HEK293 (cell line): Measurements from ENCODE around the gene IRF2.

Source experiments
- CTCF ChIA-PET: fragments of 350-600 bp; formaldehyde crosslinking; extraction: SDS; loops from one replicate; lab custom pipeline; 2021; ENCODE audit warnings: antibody characterized with exemption; lab: Yijun Ruan, JAX
- POLR2A ChIA-PET: fragments of 300-600 bp; formaldehyde crosslinking; extraction: SDS; loops from one replicate; lab custom pipeline; 2020; ENCODE audit warnings: antibody characterized with exemption, inconsistent platforms; lab: Yijun Ruan, JAX
- H3K27ac ChIP-seq: fragments of 200-500 bp; sonication (Bioruptor generic); 2 replicates; pipeline ENCODE4 v1.5.1; 2014; ENCODE audit warnings: low read depth, low read length, control low read depth, inconsistent platforms; ENCODE audit errors: extremely low read depth
- H3K36me3 ChIP-seq, 2 experiments: fragments of 200-500 bp in 1 of 2; sonication (Bioruptor generic) in 1 of 2; 1 replicate in 1 of 2; 2 replicates in 1 of 2; pipeline ENCODE4 v1.5.1; 2014 to 2017; ENCODE audit warnings: inconsistent platforms in 2 of 2, low read length in 2 of 2; ENCODE audit not compliant: control insufficient read depth in 2 of 2, insufficient read depth in 1 of 2
- H3K4me1 ChIP-seq: fragments of 200-500 bp; sonication (Bioruptor generic); 2 replicates; pipeline ENCODE4 v1.5.1; 2014; ENCODE audit warnings: mild to moderate bottlenecking, low read length, inconsistent platforms; ENCODE audit not compliant: control insufficient read depth, insufficient read depth
- H3K4me3 ChIP-seq: 2 replicates; pipeline ENCODE4 v1.5.1; 2011; ENCODE audit warnings: low read depth, mild to moderate bottlenecking, control low read depth, low read length, moderate library complexity
- H3K9me3 ChIP-seq: fragments of 200-500 bp; sonication (Bioruptor generic); 2 replicates; pipeline ENCODE4 v1.5.1; 2014; ENCODE audit warnings: low read depth, low read length, inconsistent platforms; ENCODE audit not compliant: control insufficient read depth, insufficient read depth
- AEBP2 ChIP-seq: fragments of 450-650 bp; formaldehyde crosslinking; IDR thresholded peaks from 2 replicates; pipeline ENCODE4 v1.5.1; 2016; ENCODE audit warnings: missing biosample characterization, missing genetic modification characterization, borderline replicate concordance
- BCL11A ChIP-seq: fragments of 450-650 bp; formaldehyde crosslinking; IDR thresholded peaks from 2 replicates; pipeline ENCODE4 v1.5.1; 2016; ENCODE audit warnings: low read depth, missing biosample characterization, missing genetic modification characterization
- FEZF1 ChIP-seq: fragments of 450-650 bp; formaldehyde crosslinking; IDR thresholded peaks from 2 replicates; pipeline ENCODE4 v1.5.1; 2016; ENCODE audit warnings: missing biosample characterization, missing genetic modification characterization
- HOXD13 ChIP-seq: sonication (generic); formaldehyde crosslinking; IDR thresholded peaks from 2 replicates; pipeline ENCODE4 v1.8.0; 2022; ENCODE audit warnings: missing genetic modification reagents, borderline replicate concordance
- INSM2 ChIP-seq: fragments of 450-650 bp; formaldehyde crosslinking; IDR thresholded peaks from 2 replicates; pipeline ENCODE4 v1.5.1; 2016; ENCODE audit warnings: missing biosample characterization, missing genetic modification characterization
- KLF1 ChIP-seq: fragments of 450-650 bp; formaldehyde crosslinking; IDR thresholded peaks from 2 replicates; pipeline ENCODE4 v1.5.1; 2016; ENCODE audit warnings: missing biosample characterization, missing genetic modification characterization
- OSR2 ChIP-seq: fragments of 450-650 bp; formaldehyde crosslinking; IDR thresholded peaks from 2 replicates; pipeline ENCODE4 v1.5.1; 2016; ENCODE audit warnings: missing biosample characterization, missing genetic modification characterization
- TRIM28 ChIP-seq: IDR thresholded peaks from 2 replicates; pipeline ENCODE4 v1.6.1; 2011; ENCODE audit warnings: low read length, control low read depth, borderline replicate concordance
- ZBTB17 ChIP-seq: fragments of 450-650 bp; formaldehyde crosslinking; IDR thresholded peaks from 2 replicates; pipeline ENCODE4 v1.5.1; 2016; ENCODE audit warnings: missing biosample characterization, missing genetic modification characterization
- ZBTB48 ChIP-seq: fragments of 450-650 bp; formaldehyde crosslinking; IDR thresholded peaks from 2 replicates; pipeline ENCODE4 v1.5.1; 2016; ENCODE audit warnings: missing biosample characterization, missing genetic modification characterization
- ZBTB8A ChIP-seq: fragments of 450-650 bp; formaldehyde crosslinking; IDR thresholded peaks from 2 replicates; pipeline ENCODE4 v1.5.1; 2016; ENCODE audit warnings: missing biosample characterization, missing genetic modification characterization
- ZFP41 ChIP-seq: fragments of 450-650 bp; formaldehyde crosslinking; IDR thresholded peaks from 2 replicates; pipeline ENCODE4 v1.5.1; 2016; ENCODE audit warnings: missing biosample characterization, missing genetic modification characterization, borderline replicate concordance
- ZNF10 ChIP-seq: fragments of 450-650 bp; formaldehyde crosslinking; IDR thresholded peaks from 2 replicates; pipeline ENCODE4 v1.5.1; 2017; ENCODE audit warnings: missing biosample characterization, missing genetic modification characterization
- ZNF138 ChIP-seq: fragments of 450-650 bp; formaldehyde crosslinking; IDR thresholded peaks from 2 replicates; pipeline ENCODE4 v1.5.1; 2016; ENCODE audit warnings: missing biosample characterization, missing genetic modification characterization, borderline replicate concordance
- ZNF169 ChIP-seq: fragments of 450-650 bp; formaldehyde crosslinking; IDR thresholded peaks from 2 replicates; pipeline ENCODE4 v1.5.1; 2016; ENCODE audit warnings: missing biosample characterization, missing genetic modification characterization
- ZNF174 ChIP-seq: fragments of 450-650 bp; formaldehyde crosslinking; IDR thresholded peaks from 2 replicates; pipeline ENCODE4 v1.5.0; 2017; ENCODE audit warnings: missing biosample characterization, mild to moderate bottlenecking, missing genetic modification characterization
- ZNF211 ChIP-seq: fragments of 450-650 bp; formaldehyde crosslinking; IDR thresholded peaks from 2 replicates; pipeline ENCODE4 v1.5.1; 2016; ENCODE audit warnings: low read depth, missing biosample characterization, missing genetic modification characterization
- ZNF221 ChIP-seq: fragments of 450-650 bp; formaldehyde crosslinking; IDR thresholded peaks from 2 replicates; pipeline ENCODE4 v1.5.1; 2017; ENCODE audit warnings: missing biosample characterization, missing genetic modification characterization, borderline replicate concordance
- ZNF311 ChIP-seq: fragments of 450-650 bp; formaldehyde crosslinking; IDR thresholded peaks from 2 replicates; pipeline ENCODE4 v1.5.1; 2017; ENCODE audit warnings: missing biosample characterization, missing genetic modification characterization, borderline replicate concordance
- ZNF354C ChIP-seq: fragments of 450-650 bp; formaldehyde crosslinking; IDR thresholded peaks from 2 replicates; pipeline ENCODE4 v1.5.1; 2016; ENCODE audit warnings: missing biosample characterization, missing genetic modification characterization, low read depth, borderline replicate concordance
- ZNF416 ChIP-seq: fragments of 450-650 bp; formaldehyde crosslinking; IDR thresholded peaks from 2 replicates; pipeline ENCODE4 v1.5.1; 2016; ENCODE audit warnings: missing biosample characterization, missing genetic modification characterization
- ZNF426 ChIP-seq: fragments of 450-650 bp; formaldehyde crosslinking; IDR thresholded peaks from 2 replicates; pipeline ENCODE4 v1.5.1; 2017; ENCODE audit warnings: missing biosample characterization, missing genetic modification characterization, mild to moderate bottlenecking, inconsistent platforms, moderate library complexity
- ZNF501 ChIP-seq: fragments of 450-650 bp; formaldehyde crosslinking; IDR thresholded peaks from 2 replicates; pipeline ENCODE4 v1.5.1; 2016; ENCODE audit warnings: missing biosample characterization, missing genetic modification characterization
- ZNF555 ChIP-seq: fragments of 450-650 bp; formaldehyde crosslinking; conservative IDR thresholded peaks from 2 replicates; pipeline ENCODE4 v1.5.1; 2017; ENCODE audit warnings: missing biosample characterization, mild to moderate bottlenecking, missing genetic modification characterization, inconsistent platforms
- ZNF558 ChIP-seq: fragments of 450-650 bp; formaldehyde crosslinking; IDR thresholded peaks from 2 replicates; pipeline ENCODE4 v1.5.1; 2016; ENCODE audit warnings: missing biosample characterization, missing genetic modification characterization
- ZNF561 ChIP-seq: fragments of 450-650 bp; IDR thresholded peaks from 2 replicates; pipeline ENCODE4 v1.5.1; 2018; ENCODE audit warnings: missing biosample characterization, missing genetic modification characterization, borderline replicate concordance
- ZNF580 ChIP-seq: fragments of 450-650 bp; formaldehyde crosslinking; IDR thresholded peaks from 2 replicates; pipeline ENCODE4 v1.5.1; 2016; ENCODE audit warnings: missing biosample characterization, missing genetic modification characterization
- ZNF660 ChIP-seq: fragments of 450-650 bp; IDR thresholded peaks from 2 replicates; pipeline ENCODE4 v1.5.1; 2018; ENCODE audit warnings: missing biosample characterization, mild to moderate bottlenecking, missing genetic modification characterization
- ZNF707 ChIP-seq: fragments of 450-650 bp; formaldehyde crosslinking; IDR thresholded peaks from 2 replicates; pipeline ENCODE4 v1.5.1; 2016; ENCODE audit warnings: missing biosample characterization, missing genetic modification characterization
- ZSCAN4 ChIP-seq: fragments of 450-650 bp; formaldehyde crosslinking; IDR thresholded peaks from 2 replicates; pipeline ENCODE4 v1.5.1; 2017; ENCODE audit warnings: missing biosample characterization, missing genetic modification characterization

The IRF2 gene

DNA sequence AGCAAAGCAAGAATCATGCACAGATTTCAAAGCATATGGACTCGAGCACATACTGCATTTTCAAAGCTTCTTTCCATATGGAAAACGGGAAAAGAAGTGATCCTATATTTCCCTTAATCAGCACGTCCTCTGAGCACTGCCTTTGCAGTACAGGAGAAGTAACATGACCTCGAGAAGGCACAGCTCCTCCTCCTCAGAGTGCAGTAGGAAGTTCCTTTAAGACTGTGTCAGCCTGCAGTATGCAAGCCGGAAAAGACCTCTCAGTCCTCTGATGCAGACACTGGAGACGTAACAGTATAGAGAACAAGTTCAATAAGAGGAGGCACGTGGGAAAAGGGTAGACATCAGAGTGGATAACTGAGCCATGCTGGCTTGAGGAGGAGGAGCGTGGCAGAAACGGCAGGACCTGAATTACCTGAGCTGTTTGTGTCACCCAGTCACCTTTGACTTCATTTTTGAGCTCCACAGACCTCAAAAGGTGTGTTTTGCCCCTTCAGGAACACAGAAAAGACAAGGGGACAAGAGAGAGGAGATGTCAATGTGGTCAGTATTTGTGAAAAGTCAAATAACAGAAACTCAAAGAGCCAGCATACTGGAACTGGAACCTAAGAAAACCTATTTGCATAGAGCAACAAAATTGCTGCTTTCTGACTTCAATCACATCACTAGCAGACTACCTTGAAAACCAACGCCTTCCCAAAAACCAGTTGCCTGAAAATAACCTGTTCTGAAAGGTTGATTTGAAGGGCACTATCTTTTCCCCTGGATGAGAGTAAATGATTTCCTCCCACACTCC, 20.8 kb downstream of the IRF2 start:
- Histone ChIP-seq H3K27ac (no peak overlapping the region), H3K4me1 (no peaks in the 10 kb centered on the region), H3K36me3 (no peaks in the 10 kb centered on the region), H3K9me3 (no peaks in the 10 kb centered on the region), H3K4me3 (no peak overlapping the region)
- POLR2A ChIA-PET, result interaction anchor here (2.1 kb wide), 1 partner anchor 21 kb away, joined by 5 read pairs; the partner anchor contains the start of gene IRF2
- TF ChIP-seq ZBTB17 (peak; percentile 74), ZNF10 (no peak), ZNF660 (tag by site-specific recombination) (no peak)
- CTCF ChIA-PET, result interaction anchor here (1.3 kb wide), 1 partner anchor 9 kb away, joined by 4 read pairs; no protein-coding TSS in a partner anchor

GRCh38 chr4:184452740-184453139, 21.6 kb downstream of the IRF2 start:
- Histone ChIP-seq H3K27ac (no peak overlapping the region), H3K36me3 (no peaks in the 10 kb centered on the region), H3K4me3 (no peak overlapping the region), H3K9me3 (no peaks in the 10 kb centered on the region), H3K4me1 (no peaks in the 10 kb centered on the region)
- POLR2A ChIA-PET, result interaction anchor here (2.1 kb wide), 1 partner anchor 22 kb away, joined by 5 read pairs; the partner anchor contains the start of gene IRF2
- TF ChIP-seq ZNF211 (no peak), HOXD13 (CRISPR knock-in tag) (no peak), ZNF221 (tag by site-specific recombination) (no peak), FEZF1 (tag by site-specific recombination) (no peak), ZNF169 (tag by site-specific recombination) (no peak), ZBTB8A (tag by site-specific recombination) (no peak), ZNF561 (tag by site-specific recombination) (no peak), BCL11A (tag by site-specific recombination) (no peak), ZSCAN4 (tag by site-specific recombination) (no peak), ZNF707 (tag by site-specific recombination) (no peak), ZNF501 (tag by site-specific recombination) (no peak), ZNF416 (tag by site-specific recombination) (no peak), TRIM28 (no peak), ZNF354C (tag by site-specific recombination) (no peak), ZNF558 (tag by site-specific recombination) (no peak), KLF1 (tag by site-specific recombination) (no peak), ZNF555 (tag by site-specific recombination) (no peak), ZBTB48 (no peak), ZFP41 (no peak)
- CTCF ChIA-PET, result no interaction called here

- H3K4me3 ChIP-seq, result no peak overlapping the region
- POLR2A ChIA-PET, result no interaction called here
- H3K9me3 ChIP-seq, result no peaks in the 10 kb centered on the region
- H3K27ac ChIP-seq, result no peak overlapping the region
- CTCF ChIA-PET, result no interaction called here
- H3K36me3 ChIP-seq, result no peaks in the 10 kb centered on the region
- no peaks in the 10 kb centered on the region for H3K4me1 ChIP-seq
- TF ChIP-seq AEBP2, result no peak
- no peak for TF ChIP-seq ZNF311 (tag by site-specific recombination)
- no peak for TF ChIP-seq ZNF174 (tag by site-specific recombination)
- TF ChIP-seq ZNF426, result no peak
- TF ChIP-seq OSR2 (tag by site-specific recombination), result no peak
- TF ChIP-seq INSM2 (tag by site-specific recombination), result no peak
- TF ChIP-seq ZNF580 (tag by site-specific recombination), result no peak
- TF ChIP-seq ZNF138 (tag by site-specific recombination), result no peak
These were observed 22.6 kb downstream of the IRF2 start for GRCh38 chr4:184451726-184452125.
